SK-N-SH treated with all-trans-retinoic acid at 6 μM for 48 hours (cell line): ENCODE data around the gene TFCP2L1.

Source experiments
- ARNTL ChIP-seq: fragments of 450-650 bp; formaldehyde crosslinking; IDR thresholded peaks from 2 replicates; pipeline ENCODE4 v1.5.0; 2020; ENCODE audit warnings: low read depth, mild to moderate bottlenecking, moderate library complexity, borderline replicate concordance
- BACH2 ChIP-seq: fragments of 250-450 bp; sonication (Bioruptor Pico); IDR thresholded peaks from 2 replicates; pipeline ENCODE4 v1.9.0; 2021; ENCODE audit warnings: mild to moderate bottlenecking, borderline replicate concordance
- CSDC2 ChIP-seq: fragments of 250-450 bp; sonication (Bioruptor Pico); IDR thresholded peaks from 2 replicates; pipeline ENCODE4 v1.5.0; 2020; ENCODE audit warnings: mild to moderate bottlenecking, moderate library complexity
- OSR1 ChIP-seq: fragments of 250-450 bp; sonication (Bioruptor Pico); IDR thresholded peaks from 2 replicates; pipeline ENCODE4 v1.8.0; 2022; ENCODE audit warnings: moderate library complexity, mild to moderate bottlenecking, inconsistent platforms
- PPARA ChIP-seq: fragments of 250-450 bp; sonication (Bioruptor Pico); IDR thresholded peaks from 2 replicates; pipeline ENCODE4 v1.5.0; 2020; ENCODE audit warnings: mild to moderate bottlenecking, borderline replicate concordance
- SNAI2 ChIP-seq: fragments of 250-450 bp; sonication (Bioruptor Pico); IDR thresholded peaks from 2 replicates; pipeline ENCODE4 v1.5.0; 2020; ENCODE audit warnings: mild to moderate bottlenecking, moderate library complexity
- TOX ChIP-seq: fragments of 250-450 bp; sonication (Bioruptor Pico); IDR thresholded peaks from 2 replicates; pipeline ENCODE4 v1.8.0; 2021; ENCODE audit warnings: mild to moderate bottlenecking, moderate library complexity, borderline replicate concordance
- ZFP3 ChIP-seq: fragments of 250-450 bp; sonication (Bioruptor Pico); IDR thresholded peaks from 2 replicates; pipeline ENCODE4 v1.5.0; 2020; ENCODE audit warnings: mild to moderate bottlenecking, moderate library complexity
- ZFP30 ChIP-seq: fragments of 450-650 bp; formaldehyde crosslinking; IDR thresholded peaks from 2 replicates; pipeline ENCODE4 v1.5.0; 2022; ENCODE audit warnings: mild to moderate bottlenecking, moderate library complexity
- ZNF70 ChIP-seq: fragments of 450-650 bp; formaldehyde crosslinking; IDR thresholded peaks from 2 replicates; pipeline ENCODE4 v1.5.0; 2020; ENCODE audit warnings: mild to moderate bottlenecking, moderate library complexity
- TF ChIP-seq, protein P1 (sequence below): fragments of 250-450 bp; sonication (Bioruptor Pico); IDR thresholded peaks from 2 replicates; pipeline ENCODE4 v1.8.0; 2021; ENCODE audit warnings: low read depth, mild to moderate bottlenecking, moderate library complexity, borderline replicate concordance
- TF ChIP-seq, protein P2 (sequence below): fragments of 250-450 bp; sonication (Bioruptor Pico); IDR thresholded peaks from 2 replicates; pipeline ENCODE4 v1.8.0; 2020; ENCODE audit warnings: mild to moderate bottlenecking, moderate library complexity, borderline replicate concordance
- TF ChIP-seq, protein P3 (sequence below): fragments of 250-450 bp; sonication (Bioruptor Pico); IDR thresholded peaks from 2 replicates; pipeline ENCODE4 v1.5.1; 2021; ENCODE audit warnings: mild to moderate bottlenecking, moderate library complexity

DNA sequence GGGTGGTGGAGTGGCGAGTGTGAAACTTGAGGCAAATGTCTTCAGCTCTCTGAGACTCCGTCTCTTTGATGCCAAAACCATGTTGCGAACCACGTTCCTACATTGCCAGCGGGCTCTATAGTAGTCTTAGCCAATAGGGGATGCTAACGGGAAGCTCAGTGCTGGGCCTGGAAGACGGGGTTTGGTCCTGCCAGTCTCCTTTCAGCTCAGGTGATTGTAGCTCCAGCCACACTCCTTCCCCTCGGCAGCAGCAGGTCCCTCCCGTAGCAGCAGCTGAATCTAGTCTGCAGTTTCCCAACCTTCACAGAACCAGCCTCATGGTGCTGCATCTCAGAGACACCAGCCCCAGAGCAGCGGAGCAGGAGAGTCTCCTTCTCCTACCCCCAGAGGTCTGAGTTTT lies 109.7 kb downstream of the TFCP2L1 start:
- TF ChIP-seq TOX (CRISPR knock-in tag) (no peak), ZNF70 (CRISPR knock-in tag) (no peak), ARNTL (CRISPR knock-in tag) (no peak), ZFP3 (CRISPR knock-in tag) (no peak), BACH2 (CRISPR knock-in tag) (no peak), PPARA (CRISPR knock-in tag) (no peak), SNAI2 (no peak), ZFP30 (CRISPR knock-in tag) (no peak), OSR1 (no peak), CSDC2 (CRISPR knock-in tag) (no peak)
- TF ChIP-seq, protein P1, sequence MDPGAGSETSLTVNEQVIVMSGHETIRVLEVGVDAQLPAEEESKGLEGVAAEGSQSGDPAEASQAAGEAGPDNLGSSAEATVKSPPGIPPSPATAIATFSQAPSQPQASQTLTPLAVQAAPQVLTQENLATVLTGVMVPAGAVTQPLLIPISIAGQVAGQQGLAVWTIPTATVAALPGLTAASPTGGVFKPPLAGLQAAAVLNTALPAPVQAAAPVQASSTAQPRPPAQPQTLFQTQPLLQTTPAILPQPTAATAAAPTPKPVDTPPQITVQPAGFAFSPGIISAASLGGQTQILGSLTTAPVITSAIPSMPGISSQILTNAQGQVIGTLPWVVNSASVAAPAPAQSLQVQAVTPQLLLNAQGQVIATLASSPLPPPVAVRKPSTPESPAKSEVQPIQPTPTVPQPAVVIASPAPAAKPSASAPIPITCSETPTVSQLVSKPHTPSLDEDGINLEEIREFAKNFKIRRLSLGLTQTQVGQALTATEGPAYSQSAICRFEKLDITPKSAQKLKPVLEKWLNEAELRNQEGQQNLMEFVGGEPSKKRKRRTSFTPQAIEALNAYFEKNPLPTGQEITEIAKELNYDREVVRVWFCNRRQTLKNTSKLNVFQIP (CRISPR knock-in tag): no peak
- TF ChIP-seq, protein P2, sequence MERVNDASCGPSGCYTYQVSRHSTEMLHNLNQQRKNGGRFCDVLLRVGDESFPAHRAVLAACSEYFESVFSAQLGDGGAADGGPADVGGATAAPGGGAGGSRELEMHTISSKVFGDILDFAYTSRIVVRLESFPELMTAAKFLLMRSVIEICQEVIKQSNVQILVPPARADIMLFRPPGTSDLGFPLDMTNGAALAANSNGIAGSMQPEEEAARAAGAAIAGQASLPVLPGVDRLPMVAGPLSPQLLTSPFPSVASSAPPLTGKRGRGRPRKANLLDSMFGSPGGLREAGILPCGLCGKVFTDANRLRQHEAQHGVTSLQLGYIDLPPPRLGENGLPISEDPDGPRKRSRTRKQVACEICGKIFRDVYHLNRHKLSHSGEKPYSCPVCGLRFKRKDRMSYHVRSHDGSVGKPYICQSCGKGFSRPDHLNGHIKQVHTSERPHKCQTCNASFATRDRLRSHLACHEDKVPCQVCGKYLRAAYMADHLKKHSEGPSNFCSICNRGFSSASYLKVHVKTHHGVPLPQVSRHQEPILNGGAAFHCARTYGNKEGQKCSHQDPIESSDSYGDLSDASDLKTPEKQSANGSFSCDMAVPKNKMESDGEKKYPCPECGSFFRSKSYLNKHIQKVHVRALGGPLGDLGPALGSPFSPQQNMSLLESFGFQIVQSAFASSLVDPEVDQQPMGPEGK (CRISPR knock-in tag): no peak
- TF ChIP-seq, protein P3, sequence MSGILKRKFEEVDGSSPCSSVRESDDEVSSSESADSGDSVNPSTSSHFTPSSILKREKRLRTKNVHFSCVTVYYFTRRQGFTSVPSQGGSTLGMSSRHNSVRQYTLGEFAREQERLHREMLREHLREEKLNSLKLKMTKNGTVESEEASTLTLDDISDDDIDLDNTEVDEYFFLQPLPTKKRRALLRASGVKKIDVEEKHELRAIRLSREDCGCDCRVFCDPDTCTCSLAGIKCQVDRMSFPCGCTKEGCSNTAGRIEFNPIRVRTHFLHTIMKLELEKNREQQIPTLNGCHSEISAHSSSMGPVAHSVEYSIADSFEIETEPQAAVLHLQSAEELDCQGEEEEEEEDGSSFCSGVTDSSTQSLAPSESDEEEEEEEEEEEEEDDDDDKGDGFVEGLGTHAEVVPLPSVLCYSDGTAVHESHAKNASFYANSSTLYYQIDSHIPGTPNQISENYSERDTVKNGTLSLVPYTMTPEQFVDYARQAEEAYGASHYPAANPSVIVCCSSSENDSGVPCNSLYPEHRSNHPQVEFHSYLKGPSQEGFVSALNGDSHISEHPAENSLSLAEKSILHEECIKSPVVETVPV (CRISPR knock-in tag): no peak
